HepG2 (cell line): ENCODE measurements around the gene UROS. TPM values are rescaled to one million over a fixed set of nuclear protein-coding genes. Genes with fewer than 3 reads are reported as not detected.

ENCODE experiments used
- microRNA counts: library from miRNA; unstranded; fragments of <30 nt; microRNA quantifications from one replicate; lab custom pipeline; 2015
- microRNA-seq: library from miRNA; unstranded; fragments of <30 nt; microRNA quantifications from one replicate; pipeline ENCODE4, GENCODE V29; 2020
- polyA plus RNA-seq, 8 experiments: library from polyadenylated mRNA; depleted of rRNA in 3 of 8; stranded (reverse) in 7 of 8; unstranded in 1 of 8; fragments of >200 nt; fragmentation: Illumina TruSeq in 4 of 8; extraction: Trizol in 4 of 8; gene quantifications; 2 replicates each; pipeline versions ENCODE4 v1.2.1 to v1.2.3, GENCODE V29; 2011 to 2016; ENCODE audit warnings: low read depth in 4 of 8, missing spikeins in 1 of 8, mixed read lengths in 1 of 8; ENCODE audit not compliant: insufficient read depth in 1 of 8
- small RNA-seq, 3 experiments: library from RNA; depleted of rRNA; stranded (forward); fragments of <200 nt; gene quantifications; one replicate each; pipeline ENCODE3, GENCODE V24; 2012; ENCODE audit warnings: low read depth in 2 of 3, low replicate concordance in 1 of 3; ENCODE audit not compliant: insufficient read length in 3 of 3, insufficient read depth in 2 of 3
- total RNA-seq, 5 experiments: library from RNA; depleted of rRNA; stranded (reverse); fragments of >200 nt; fragmentation: Illumina TruSeq; extraction: Trizol; gene quantifications; 2 replicates each; pipeline ENCODE4 v1.2.3, GENCODE V29; 2016; ENCODE audit warnings: low read depth in 1 of 5

Gene UROS
- total and polyA plus RNA-seq, 2 of the 13 experiments (the other 11 are each of a cell fraction or from before 2014, with no cell fraction given), result 14.8 to 49.9 TPM

MicroRNAs within 50 kb of the gene (microRNA counts, 767-probe panel; counts per million panel counts)
- microRNA hsa-miR-4484 (lab: Ali Mortazavi, UCI), result not detected

Small RNA genes lying within 50 kb of the gene (microRNA-seq; reads per million reads assigned to microRNA genes)
- 4.6 reads per million, percentile 30 among the genes with 10 or more reads in this experiment for gene MIR4484

Small RNA genes lying within 50 kb of the gene (small RNA-seq; reads per million reads assigned to genes)
- gene MIR4484 (0 to 0.33 (median 0) reads per million in 3 experiments), gene RF00017 (0 reads per million in 3 experiments)

Other genes with a start within 250 kb of the UROS start
- not detected in 2 replicates for gene TEX36, start 140.1 kb downstream of the UROS start, total RNA-seq (2016; rRNA removed; fragmentation: Illumina TruSeq; extraction: Trizol)
- gene TEX36, start 140.1 kb downstream of the UROS start, polyA plus RNA-seq (2011; rRNA removed), result not detected in 2 replicates
- 24.9 and 26.7 TPM in 2 replicates for gene EDRF1, start 103.5 kb downstream of the UROS start, total RNA-seq (2016; rRNA removed; fragmentation: Illumina TruSeq; extraction: Trizol)
- 16.5 and 16.9 TPM in 2 replicates for gene EDRF1, start 103.5 kb downstream of the UROS start, polyA plus RNA-seq (2011; rRNA removed)
- not detected in 2 replicates for gene MMP21, start 47.4 kb downstream of the UROS start, total RNA-seq (2016; rRNA removed; fragmentation: Illumina TruSeq; extraction: Trizol)
- gene MMP21, start 47.4 kb downstream of the UROS start, polyA plus RNA-seq (2011; rRNA removed), result not detected in 2 replicates
- 132 and 213 TPM in 2 replicates for gene BCCIP, start 288 bp upstream of the UROS start, total RNA-seq (2016; rRNA removed; fragmentation: Illumina TruSeq; extraction: Trizol)
- 26.7 and 37.0 TPM in 2 replicates for gene BCCIP, start 288 bp upstream of the UROS start, polyA plus RNA-seq (2011; rRNA removed)
- gene DHX32, start 58.0 kb upstream of the UROS start, total RNA-seq (2016; rRNA removed; fragmentation: Illumina TruSeq; extraction: Trizol), result 16.5 and 22.7 TPM in 2 replicates
- 14.6 and 15.5 TPM in 2 replicates for gene DHX32, start 58.0 kb upstream of the UROS start, polyA plus RNA-seq (2011; rRNA removed)
- not detected in 2 replicates for gene FANK1, start 73.3 kb upstream of the UROS start, total RNA-seq (2016; rRNA removed; fragmentation: Illumina TruSeq; extraction: Trizol)
- 0.08 and 0.22 TPM in 2 replicates for gene FANK1, start 73.3 kb upstream of the UROS start, polyA plus RNA-seq (2011; rRNA removed)